Measurements from ENCODE around the gene EBF3. TPM values are rescaled to one million over a fixed set of nuclear protein-coding genes. Genes with fewer than 3 reads are reported as not detected.

EBF3 gene
- total RNA-seq, 1 experiment from 2014 or later: not detected

- Mint-ChIP-seq H3K27me3 (ENCODE audit: insufficient read depth, unreplicated experiment) (no peaks in the 10 kb centered on the region), H3K27ac (ENCODE audit: low read depth, unreplicated experiment) (no peak overlapping the region), H3K9me3 (ENCODE audit: unreplicated experiment) (peaks cover 6% of the 10 kb centered on the region), H3K36me3 (ENCODE audit: insufficient read depth, unreplicated experiment) (no peaks in the 10 kb centered on the region), H3K4me1 (ENCODE audit: insufficient read depth, unreplicated experiment) (no peaks in the 10 kb centered on the region), H3K4me3 (ENCODE audit: unreplicated experiment) (no peak overlapping the region)
- TF ChIP-seq CTCF (IDR thresholded peaks at IDR 0.05; ENCODE audit: unreplicated experiment): no peak
- BruUV-seq (replicated peaks): no TSS peak
- DNase-seq (ENCODE audit: unreplicated experiment): no peak
- POLR2A ChIA-PET: no interaction called here
- CTCF ChIA-PET: no interaction called here
- intact Hi-C loops (cut with micrococcal nuclease): no loop called here
Observed at GRCh38 chr10:129841071-129841470, 123.0 kb downstream of the EBF3 start.

- Mint-ChIP-seq H3K36me3 (ENCODE audit: insufficient read depth, unreplicated experiment) (no peaks in the 10 kb centered on the region), H3K4me1 (ENCODE audit: insufficient read depth, unreplicated experiment) (no peaks in the 10 kb centered on the region), H3K27ac (ENCODE audit: low read depth, unreplicated experiment) (no peak overlapping the region), H3K4me3 (ENCODE audit: unreplicated experiment) (no peak overlapping the region), H3K27me3 (ENCODE audit: insufficient read depth, unreplicated experiment) (no peaks in the 10 kb centered on the region), H3K9me3 (ENCODE audit: unreplicated experiment) (peaks cover 6% of the 10 kb centered on the region)
- DNase-seq (ENCODE audit: unreplicated experiment): no peak
- intact Hi-C loops (cut with micrococcal nuclease): no loop called here
- ChIA-PET POLR2A (no interaction called here), CTCF (interaction anchor here (0.7 kb wide), 1 partner anchor 582 kb away, joined by 3 read pairs; no protein-coding TSS in a partner anchor)
- BruUV-seq (replicated peaks): no TSS peak
- TF ChIP-seq CTCF (IDR thresholded peaks at IDR 0.05; ENCODE audit: unreplicated experiment): no peak
Observed at GRCh38 chr10:129840196-129840590, 123.9 kb downstream of the EBF3 start.

GRCh38 chr10:129839285-129840195 is 124.5 kb downstream of the EBF3 start:
- ChIA-PET POLR2A (no interaction called here), CTCF (interaction anchor here (0.7 kb wide), 2 partner anchors 37 to 581 kb away, joined by 3 read pairs; no protein-coding TSS in a partner anchor)
- peaks cover 6% of the 10 kb centered on the region for H3K9me3 Mint-ChIP-seq (ENCODE audit: unreplicated experiment)
- H3K4me1 Mint-ChIP-seq (ENCODE audit: insufficient read depth, unreplicated experiment): no peaks in the 10 kb centered on the region
- H3K27me3 Mint-ChIP-seq (ENCODE audit: insufficient read depth, unreplicated experiment): no peaks in the 10 kb centered on the region
- intact Hi-C loops (cut with micrococcal nuclease): no loop called here
- no peak overlapping the region for H3K4me3 Mint-ChIP-seq (ENCODE audit: unreplicated experiment)
- no peak for TF ChIP-seq CTCF (IDR thresholded peaks at IDR 0.05; ENCODE audit: unreplicated experiment)
- no peaks in the 10 kb centered on the region for H3K36me3 Mint-ChIP-seq (ENCODE audit: insufficient read depth, unreplicated experiment)
- DNase-seq (ENCODE audit: unreplicated experiment): no peak
- no peak overlapping the region for H3K27ac Mint-ChIP-seq (ENCODE audit: low read depth, unreplicated experiment)
- no TSS peak for BruUV-seq (replicated peaks)

GRCh38 chr10:129838794-129839193 is 125.3 kb downstream of the EBF3 start:
- TF ChIP-seq CTCF (IDR thresholded peaks at IDR 0.05; ENCODE audit: unreplicated experiment): no peak

More at GRCh38 chr10:129838794-129839193, 125.3 kb downstream of the EBF3 start:
- POLR2A ChIA-PET: no interaction called here
- DNase-seq (ENCODE audit: unreplicated experiment): no peak
- no peak overlapping the region for H3K27ac Mint-ChIP-seq (ENCODE audit: low read depth, unreplicated experiment)
- CTCF ChIA-PET: interaction anchor here (0.8 kb wide), 1 partner anchor 1111 kb away, joined by 3 read pairs; no protein-coding TSS in a partner anchor
- intact Hi-C loops (cut with micrococcal nuclease): no loop called here
- H3K4me3 Mint-ChIP-seq (ENCODE audit: unreplicated experiment): no peak overlapping the region
- peaks cover 6% of the 10 kb centered on the region for H3K9me3 Mint-ChIP-seq (ENCODE audit: unreplicated experiment)
- no peaks in the 10 kb centered on the region for H3K4me1 Mint-ChIP-seq (ENCODE audit: insufficient read depth, unreplicated experiment)
- no peaks in the 10 kb centered on the region for H3K27me3 Mint-ChIP-seq (ENCODE audit: insufficient read depth, unreplicated experiment)
- no peaks in the 10 kb centered on the region for H3K36me3 Mint-ChIP-seq (ENCODE audit: insufficient read depth, unreplicated experiment)
- no TSS peak for BruUV-seq (replicated peaks)
